Suppressor macrophage treated with lipopolysaccharide for 1 hour (primary cell): ENCODE results near the gene ACACB.

ENCODE experiments used
- DNase-seq, 3 donors: peaks; one replicate each; pipeline ENCODE4 v3.0.0-alpha.2; 2020 to 2022

Gene ACACB

DNA sequence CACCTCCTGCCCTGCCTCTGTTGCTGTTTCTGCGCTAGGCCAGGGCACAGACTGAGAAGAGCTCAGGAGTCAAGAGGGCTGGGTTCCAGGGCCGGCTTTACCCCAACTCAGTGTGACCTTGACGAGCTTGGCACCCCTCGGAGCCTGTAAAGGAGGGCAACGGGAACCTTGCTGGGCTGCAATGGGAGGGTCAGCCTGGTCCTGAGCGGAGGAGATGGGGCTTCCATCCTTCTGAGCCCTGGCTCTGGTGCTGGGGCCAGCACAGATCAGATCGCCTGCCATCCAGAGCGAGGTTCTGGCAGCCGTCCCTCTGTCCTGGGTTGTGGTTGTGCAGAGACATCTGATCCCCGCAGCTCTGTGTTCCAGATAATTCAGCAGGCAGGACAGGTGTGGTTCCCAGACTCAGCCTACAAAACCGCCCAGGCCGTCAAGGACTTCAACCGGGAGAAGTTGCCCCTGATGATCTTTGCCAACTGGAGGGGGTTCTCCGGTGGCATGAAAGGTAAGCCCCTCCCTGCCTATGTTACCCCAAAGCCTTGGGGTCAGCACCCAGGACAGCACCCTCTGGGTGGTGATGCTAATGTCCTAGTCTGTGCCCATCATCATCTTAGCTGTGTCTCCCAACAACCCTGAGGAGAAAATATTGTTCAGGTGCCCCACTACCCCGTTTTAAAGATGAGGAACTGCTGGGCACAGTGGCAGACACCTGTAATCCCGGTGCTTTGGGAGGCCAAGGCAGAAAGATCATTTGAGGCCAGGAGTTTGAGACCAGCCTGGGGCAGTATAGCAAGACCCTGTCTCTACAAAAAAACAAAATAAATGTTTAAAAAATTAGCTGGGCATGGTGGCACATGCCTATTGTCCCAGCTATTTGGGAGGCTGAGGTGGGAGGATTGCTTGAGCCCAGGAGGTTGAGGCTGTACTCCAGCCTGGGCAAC, 142.5 kb downstream of the ACACB start:
- no peak for DNase-seq

DNA sequence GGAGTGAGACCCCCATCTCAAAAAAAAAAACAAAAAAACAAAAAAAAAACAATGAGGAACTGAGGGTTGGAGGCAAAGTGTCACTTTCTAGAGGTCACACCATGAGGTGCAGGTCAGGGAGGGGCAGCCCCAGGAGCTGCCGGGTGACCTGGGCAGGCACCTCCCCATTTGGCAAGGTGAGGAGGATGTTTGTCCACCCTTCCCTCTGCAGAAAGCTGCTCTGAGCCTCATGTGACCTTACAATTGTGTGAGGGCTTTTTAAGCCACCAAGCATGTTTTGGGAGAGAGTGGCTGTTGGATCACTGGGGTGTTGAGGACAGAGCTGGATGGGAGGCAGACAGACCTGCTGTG, 143.1 kb downstream of the ACACB start:
- no peak for DNase-seq

DNA sequence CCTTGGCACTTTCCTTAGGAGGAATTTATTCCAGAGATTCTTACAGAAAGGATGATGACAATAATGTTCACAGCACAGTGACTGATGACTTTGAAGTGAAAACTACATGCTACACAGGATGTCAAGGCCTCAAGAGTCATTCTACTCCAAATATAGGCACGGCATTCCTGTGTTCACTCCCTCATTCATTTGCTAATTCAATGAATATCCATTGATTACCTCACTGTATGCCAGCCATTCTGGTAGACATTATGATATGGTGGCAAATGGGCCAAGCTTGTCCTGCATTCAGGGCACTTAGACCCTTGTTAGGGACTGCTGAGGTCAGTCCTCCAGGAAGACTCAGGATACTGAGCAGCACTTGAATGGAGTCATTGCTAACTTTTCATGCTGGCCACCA, 144.7 kb downstream of the ACACB start:
- no peak for DNase-seq

DNA sequence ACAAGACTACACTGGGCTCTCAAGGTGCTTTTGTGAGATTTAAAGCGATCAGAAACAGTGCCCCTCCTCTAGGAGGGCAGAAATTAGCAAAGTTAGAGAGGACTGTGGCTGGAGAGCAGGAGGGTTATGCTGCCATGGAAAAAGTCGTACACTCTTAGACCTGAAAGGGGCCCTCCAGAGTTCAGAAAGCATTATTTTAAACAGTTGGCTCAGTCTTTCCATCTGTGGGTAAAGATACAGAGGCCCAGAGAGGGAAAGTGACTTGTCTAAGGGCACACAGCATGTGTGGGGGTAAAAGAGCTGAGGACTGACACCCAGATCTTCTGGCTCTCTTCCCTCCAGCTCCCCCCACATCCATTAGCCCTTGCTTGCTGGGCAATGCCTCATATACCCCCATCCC, 145.6 kb downstream of the ACACB start:
- DNase-seq, result no peak

DNA sequence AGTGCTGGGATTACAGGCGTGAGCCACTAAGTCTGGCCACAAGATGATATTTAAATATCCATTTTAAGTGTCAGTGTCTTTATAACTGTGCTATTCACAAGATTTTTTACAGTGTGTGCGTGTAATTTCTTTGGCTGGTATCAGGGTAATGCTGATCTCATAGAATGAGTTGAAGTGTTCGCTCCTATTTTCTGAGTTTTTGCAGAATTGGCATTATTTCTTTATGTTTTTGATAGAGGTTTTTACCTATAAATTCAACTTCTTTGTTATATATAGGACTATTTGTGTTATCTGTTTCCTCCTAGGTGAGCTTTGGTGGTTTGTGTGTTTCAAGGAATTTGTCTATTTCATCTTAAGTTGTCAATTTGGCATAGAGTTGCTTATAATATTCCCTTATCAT, 147.1 kb downstream of the ACACB start:
- DNase-seq, result no peak

DNA sequence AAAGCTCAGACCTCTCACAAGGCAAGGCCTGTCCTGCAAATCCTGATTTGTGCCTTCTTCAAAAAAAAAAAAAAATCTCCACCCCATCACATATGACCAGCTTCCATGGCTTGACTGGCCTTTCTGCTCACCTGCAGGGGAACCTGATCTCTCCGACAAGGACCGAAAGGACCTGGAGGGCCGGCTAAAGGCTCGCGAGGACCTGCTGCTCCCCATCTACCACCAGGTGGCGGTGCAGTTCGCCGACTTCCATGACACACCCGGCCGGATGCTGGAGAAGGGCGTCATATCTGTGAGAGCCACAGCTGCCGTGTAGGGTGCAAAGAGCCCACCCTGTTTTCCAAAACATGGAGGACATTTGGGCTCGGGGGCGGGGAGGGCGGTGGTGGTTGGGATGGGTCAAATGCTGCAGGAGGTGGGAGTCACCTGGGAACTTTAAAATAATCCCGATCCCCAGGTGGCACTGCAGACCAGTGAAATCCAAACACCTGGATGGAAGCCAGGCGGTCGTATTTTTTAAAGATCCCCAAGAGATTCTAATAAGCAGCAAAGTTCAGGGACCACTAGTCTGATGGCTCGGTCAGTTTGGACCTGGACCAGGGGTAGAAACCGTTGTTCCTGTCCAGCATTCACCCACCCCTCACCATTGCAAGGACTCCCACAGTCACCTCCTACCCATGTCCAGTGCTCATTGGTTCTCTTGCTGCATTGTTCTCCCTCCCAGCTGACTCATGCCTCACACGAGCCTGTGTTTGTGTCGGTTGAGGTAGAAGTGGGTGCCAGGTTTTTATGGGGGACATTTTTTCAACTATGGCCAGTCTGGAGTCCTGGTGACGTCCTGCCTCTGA, 147.9 kb downstream of the ACACB start:
- peak; percentile 45 to 78 (median 68) for DNase-seq

DNA sequence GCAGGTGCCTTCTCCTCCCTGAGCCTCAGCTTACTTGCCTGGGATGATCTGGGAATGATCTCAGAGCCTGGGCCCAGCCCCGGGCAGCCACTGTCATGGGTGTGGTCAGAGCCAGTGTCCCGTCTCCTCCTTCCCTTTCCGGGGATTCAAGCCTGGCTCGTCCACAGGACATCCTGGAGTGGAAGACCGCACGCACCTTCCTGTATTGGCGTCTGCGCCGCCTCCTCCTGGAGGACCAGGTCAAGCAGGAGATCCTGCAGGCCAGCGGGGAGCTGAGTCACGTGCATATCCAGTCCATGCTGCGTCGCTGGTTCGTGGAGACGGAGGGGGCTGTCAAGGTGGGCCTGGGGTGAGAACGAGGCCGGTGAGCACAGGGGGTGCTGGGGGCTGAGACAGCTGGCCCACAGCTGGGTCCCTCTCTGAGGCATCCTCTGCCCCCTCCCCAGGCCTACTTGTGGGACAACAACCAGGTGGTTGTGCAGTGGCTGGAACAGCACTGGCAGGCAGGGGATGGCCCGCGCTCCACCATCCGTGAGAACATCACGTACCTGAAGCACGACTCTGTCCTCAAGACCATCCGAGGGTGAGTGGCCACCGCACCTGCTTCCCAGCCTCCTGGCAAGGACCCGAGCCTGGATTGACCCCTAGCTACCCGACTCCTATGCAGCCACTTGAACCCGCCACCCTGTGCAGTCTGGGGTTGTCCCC, 148.7 kb downstream of the ACACB start:
- DNase-seq, result no peak

DNA sequence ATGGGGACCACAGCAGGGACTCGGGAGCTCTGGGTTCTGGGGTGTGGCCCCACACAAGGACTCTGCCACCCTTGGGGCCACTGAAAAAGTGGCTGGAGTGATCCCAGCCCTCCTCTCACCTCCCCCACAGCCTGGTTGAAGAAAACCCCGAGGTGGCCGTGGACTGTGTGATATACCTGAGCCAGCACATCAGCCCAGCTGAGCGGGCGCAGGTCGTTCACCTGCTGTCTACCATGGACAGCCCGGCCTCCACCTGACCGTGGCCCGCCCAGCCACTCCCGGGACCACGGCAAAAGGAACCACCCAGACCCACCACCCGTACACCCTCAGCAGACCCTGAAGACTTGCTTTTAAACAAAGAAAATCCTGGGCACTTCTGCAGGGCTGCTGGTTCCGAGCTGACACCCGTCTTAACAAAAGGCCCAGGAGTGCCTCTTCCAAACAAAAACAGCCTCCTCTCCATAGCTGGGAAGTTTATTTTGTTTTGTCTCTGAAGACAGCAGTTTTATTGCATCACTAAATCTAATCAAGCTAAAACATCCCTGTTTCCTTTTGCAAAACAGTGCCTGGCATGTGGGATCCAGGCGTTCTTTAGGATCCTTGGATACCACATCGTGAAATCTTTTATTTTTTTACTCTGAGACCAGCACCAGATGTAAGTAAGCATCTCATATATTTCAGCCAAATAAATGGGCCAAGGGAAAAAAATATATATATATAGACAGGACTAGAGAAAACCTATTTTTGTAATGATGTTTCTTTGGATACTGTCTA, 149.9 kb downstream of the ACACB start:
- DNase-seq, result no peak

DNA sequence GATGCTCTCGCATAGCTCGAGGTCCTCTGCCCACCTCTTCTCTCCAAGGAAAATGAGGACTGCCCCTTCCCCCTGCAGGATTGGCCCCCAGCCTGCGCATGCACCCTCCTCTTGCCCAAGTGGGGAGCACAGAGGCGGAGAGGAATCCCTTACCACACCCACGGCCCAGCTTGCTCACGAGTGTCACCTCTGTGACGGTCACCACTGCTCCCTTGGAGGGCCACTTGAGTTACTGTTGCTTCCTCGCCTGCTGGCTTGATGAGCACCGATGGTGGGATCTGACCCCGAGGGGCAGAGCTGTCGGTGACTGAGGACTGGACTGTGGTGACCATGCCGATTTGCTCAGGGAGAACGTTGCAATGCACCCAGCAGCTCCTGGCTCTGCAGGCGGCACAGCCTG, 151.0 kb downstream of the ACACB start:
- DNase-seq, result no peak

DNA sequence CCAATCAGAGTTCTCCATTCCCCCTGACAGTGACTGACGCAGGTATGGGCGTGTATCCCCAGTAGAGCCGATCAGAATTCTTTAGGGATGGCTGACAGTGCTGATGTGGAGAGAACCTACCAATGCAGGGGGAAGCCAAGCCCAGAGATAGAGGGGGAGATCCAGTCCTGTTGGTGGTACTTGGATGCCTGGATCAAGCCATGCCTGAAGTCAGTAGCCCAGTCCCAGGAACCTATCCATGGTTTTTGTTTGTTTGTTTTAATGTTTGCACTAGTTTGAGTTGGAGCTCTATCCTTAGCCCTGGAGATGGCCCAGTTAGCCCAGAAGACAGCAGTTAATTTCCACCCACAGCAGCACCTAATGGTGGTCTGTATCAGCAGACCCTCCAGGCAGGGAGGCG, 152.5 kb downstream of the ACACB start:
- DNase-seq, result no peak

DNA sequence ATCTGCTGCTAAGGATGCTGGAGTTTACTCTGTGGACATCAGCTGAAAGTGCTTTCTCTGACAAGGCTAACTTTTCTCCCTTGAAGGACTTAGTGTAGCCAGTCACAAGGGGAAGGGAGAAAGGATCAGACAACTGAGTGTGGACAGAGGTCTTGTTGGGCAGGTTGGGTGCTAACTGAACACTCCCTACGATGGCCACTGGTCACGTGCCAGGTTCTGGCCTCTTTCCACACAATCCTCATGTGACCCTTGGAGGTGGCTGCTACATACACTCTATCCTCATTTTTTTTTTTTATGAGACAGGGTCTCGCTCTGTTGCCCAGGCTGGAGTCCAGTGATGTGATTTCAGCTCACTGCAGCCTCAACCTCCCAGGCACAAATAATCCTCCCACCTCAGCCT, 153.0 kb downstream of the ACACB start:
- no peak for DNase-seq

DNA sequence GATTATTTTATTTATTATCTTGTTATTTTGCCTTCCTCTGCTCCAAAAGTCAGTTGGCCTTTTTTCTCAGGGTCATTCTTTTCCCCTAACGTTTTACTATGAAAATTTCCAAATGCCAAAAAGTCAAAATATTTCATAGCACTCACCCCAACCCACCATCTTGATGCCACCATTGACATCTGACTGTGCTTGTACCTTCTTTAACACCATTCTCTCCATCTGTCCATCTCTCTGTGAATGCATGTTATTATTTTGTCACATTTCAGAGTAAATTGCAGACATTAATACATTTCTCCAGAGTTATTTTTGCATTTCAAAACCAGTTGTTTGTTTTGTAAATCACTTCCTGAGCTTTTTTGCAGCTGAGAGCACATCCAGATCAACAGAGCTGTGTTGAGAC, 154.1 kb downstream of the ACACB start:
- DNase-seq, result no peak

DNA sequence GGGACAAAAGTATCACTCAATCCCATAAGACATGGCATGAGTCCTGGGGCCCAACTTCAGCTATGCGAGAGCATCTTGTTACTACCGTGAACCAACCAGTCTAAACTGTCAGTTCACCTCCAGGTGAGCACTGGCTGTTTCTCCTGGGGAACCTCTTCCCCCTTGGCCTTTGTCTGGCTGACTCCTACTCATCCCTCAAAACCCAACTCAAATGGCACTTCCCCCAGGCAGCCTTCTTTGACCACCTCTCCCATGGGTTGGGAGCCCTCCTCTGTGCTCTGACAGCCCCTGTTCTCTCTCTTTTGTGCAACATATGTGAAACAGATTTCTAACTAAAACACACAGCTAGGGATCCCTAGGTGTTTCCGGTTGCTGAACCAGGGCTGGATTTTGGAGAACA, 155.0 kb downstream of the ACACB start:
- DNase-seq, result no peak

DNA sequence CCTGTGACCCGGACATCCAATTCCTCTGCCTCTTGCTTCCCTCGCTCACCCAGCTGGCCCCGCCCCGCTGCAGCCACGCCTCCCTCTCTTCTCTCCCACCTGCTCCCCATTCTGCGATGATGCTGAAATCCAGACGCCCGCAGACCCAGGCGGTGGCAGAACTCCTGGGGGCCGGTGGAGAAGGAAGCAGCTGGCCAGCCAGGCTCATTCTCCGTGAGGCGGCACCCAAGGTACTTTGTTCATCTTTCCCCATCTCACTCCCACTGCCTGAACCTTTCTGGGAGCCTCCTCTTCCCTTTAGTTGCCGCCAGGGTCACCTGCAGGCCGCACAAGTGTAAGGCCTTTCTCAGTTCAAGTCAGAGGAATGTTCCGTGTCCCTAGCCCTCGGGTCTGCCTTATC, 157.0 kb downstream of the ACACB start:
- no peak for DNase-seq

DNA sequence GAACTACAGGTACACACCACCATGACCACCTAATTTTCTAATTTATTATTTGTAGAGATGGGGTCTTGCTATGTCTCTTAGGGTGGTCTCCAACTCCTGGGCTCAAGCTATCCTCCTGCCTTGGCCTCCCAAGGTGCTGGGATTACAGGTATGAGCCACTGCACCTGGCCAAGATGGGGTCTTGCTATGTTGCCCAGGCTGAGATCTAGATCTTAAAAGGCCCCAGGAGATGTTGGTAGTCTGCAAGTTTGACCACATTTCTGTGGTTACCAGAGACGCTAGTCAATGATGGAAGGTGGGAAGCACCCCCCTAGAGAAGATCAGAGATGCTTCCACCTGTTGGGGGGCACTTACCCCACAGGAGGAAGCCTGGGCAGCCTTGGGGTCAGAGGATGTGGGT, 158.0 kb downstream of the ACACB start:
- DNase-seq, result no peak

DNA sequence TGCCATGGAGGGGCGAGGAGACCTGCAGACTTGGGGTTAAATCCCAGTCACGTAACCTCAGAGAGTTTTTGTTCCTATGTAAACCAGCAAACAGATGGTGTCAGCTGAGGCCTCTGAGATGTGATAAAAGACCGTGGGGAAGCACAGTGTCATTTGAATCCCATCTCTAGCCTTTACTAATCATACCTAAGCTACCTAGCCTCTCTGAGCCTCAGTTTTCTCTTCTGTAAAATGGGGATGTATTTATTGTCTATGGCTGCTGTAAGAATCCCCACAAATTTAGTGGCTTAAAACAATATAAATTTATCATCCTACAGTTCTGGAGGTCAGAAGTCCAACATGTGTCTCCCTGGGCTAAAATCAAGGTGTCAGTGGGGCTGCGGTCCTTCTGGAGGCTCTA, 158.8 kb downstream of the ACACB start:
- DNase-seq, result no peak

DNA sequence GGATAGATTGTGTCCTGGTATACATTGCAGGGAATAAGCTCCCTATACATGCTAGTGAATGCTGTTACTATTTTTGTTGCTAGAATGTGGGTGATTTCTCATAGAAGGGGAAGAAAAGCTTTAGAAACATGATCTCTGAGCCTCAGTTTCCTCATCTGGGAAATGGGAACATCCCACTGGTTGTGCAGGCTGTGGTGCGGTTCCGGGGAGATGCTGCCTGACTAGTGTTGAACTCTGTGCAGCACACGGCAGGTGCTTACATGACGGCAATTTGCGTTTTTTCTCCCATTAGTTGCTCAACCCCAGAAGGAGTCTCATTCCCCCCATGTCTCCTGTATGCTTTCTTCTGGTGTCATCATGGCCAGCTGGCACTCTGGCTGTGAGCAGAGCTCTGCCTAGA, 159.8 kb downstream of the ACACB start:
- no peak for DNase-seq

DNA sequence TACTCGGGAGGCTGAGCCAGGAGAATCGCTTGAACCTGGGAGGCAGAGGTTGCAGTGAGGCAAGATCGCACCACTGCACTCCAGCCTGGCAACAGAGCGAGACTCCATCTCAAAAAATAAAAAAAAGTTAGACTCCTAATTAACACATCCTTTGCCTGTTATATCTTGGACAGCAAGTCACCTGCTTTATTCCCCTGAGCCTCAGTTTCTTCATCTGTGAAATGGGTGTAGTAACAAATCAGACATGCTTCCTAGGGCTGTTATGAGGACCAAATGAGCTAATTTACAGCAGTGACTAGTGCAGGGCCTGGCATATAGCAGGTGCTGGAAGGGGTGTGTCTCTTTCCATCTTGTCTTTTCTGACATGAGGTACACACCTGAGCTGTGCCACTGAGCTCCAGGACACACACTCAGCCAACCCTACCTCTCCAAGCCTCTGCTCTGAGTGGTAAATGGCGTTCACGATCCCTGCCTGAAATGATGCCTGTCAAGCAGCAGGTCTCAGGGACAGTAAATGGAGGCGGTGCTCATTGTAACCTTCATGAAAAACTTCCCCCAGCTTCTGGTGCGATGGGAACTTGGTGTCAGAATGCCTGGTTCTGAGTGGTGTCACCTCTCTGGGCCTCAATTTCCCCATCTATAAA, 161.0 kb downstream of the ACACB start:
- no peak for DNase-seq

DNA sequence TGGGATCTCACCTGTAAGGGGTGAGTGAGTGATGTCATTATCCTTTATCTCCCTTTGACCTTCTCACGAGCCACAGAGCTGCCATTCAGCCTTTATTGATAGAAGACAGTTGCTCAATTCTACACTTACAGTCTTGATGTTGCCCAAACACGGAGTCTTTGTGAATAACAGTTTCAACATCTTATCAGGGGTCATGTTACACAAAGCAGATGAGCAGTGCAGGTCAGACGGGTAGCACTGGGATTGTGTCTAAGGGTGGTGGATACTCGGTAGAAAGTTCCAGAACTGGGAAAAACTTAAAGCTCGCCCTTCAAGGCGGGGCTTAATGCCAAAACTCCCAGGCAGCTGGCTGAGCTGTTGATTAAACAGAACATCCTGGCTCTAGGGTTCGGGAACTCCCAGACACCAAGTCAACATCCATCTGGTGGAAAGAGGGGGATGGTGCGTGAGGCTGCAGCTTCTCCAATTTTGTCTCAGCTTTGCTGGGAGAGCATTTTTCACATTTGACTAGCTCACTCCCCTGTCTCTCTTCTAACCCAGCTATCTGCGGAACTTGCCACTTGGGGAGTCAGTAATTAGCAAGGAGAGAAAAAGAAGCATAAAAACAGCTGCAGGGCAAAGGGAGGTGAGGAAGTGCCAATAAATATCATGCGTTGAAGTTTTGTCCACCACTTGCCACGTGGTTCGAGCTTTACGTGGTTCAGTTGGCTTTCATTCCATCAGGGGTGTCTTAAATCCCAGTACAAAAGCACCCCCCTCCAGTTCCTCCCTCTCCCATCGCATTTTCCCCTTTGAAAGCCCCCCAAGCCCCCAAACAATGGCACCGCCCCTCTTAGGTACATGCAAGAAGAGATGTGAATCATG, 161.7 kb downstream of the ACACB start:
- DNase-seq, result peak; percentile 26 to 44 (median 32)

DNA sequence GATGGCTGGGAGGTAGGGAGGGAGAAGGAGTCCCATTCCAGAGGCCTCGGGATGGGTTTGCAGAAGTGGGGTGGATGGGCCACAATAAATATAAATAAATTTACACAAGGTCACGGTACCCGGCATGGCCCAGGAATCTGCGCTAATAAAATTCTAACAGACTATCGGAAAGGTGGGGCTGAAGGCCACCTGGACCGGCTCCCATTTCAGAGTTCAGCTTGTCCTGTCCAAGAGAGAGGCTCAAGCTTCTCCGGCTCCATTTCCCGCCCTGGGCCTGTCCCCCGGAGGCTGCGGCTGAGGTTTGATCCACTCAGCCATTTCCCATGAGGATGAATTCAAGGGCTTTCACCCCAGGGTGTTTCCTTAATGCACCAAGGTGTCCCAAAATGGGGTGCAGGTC, 162.5 kb downstream of the ACACB start:
- no peak for DNase-seq

DNA sequence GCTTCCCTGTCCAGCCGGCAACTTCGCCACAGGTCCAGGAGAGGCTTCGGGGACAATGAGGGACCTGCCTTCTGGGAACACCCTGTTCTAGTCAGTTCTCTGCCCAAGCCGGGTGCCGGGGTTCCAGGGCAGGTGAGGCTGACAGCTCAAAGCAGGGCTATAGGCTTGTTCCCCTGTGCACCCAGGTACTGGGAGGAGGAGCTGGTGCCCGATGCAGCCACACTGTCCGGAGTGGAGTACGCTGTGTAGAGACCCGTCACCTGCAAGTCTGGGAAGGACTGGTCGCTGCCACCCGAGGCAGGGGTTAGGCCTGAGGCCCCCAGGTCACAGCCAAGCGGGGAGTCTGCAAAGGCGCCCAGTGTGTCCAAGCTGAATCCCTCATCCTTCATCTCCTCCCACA, 163.1 kb downstream of the ACACB start:
- DNase-seq, result no peak
